HAP-1 (cell line): Measurements from ENCODE around the gene NDUFA13.
A peak's percentile ranks its signal among the peaks of the same experiment; 100 is the strongest.

Source experiments
- DNase-seq, 2 experiments: peaks; one replicate each; pipeline ENCODE4 v3.0.0-alpha.2; 2016 to 2020; ENCODE audit warnings: low spot score in 2 of 2
- H3K27me3 ChIP-seq: fragments of 250-450 bp; sonication (Bioruptor Pico); 2 replicates; pipeline ENCODE4 v1.5.1; 2020; ENCODE audit warnings: low read depth, mild to moderate bottlenecking, moderate library complexity
- H3K36me3 ChIP-seq: fragments of 250-450 bp; sonication (Bioruptor Pico); replicated peaks from 2 replicates; pipeline ENCODE4 v1.5.1; 2020; ENCODE audit warnings: mild to moderate bottlenecking
- H3K4me1 ChIP-seq: fragments of 250-450 bp; sonication (Bioruptor Pico); 2 replicates; pipeline ENCODE4 v1.5.1; 2020; ENCODE audit warnings: mild to moderate bottlenecking
- H3K4me3 ChIP-seq: fragments of 250-450 bp; sonication (Bioruptor Pico); 2 replicates; pipeline ENCODE4 v1.5.1; 2020; ENCODE audit warnings: mild to moderate bottlenecking, moderate library complexity
- H3K9me3 ChIP-seq: fragments of 250-450 bp; sonication (Bioruptor Pico); 2 replicates; pipeline ENCODE4 v1.5.1; 2020; ENCODE audit warnings: mild to moderate bottlenecking, moderate library complexity
- in situ Hi-C: fragments of 300-500 bp; cut with MboI; formaldehyde crosslinking; loops from 3 replicates; pipeline ENCODE4 v1.14.3; 2020; ENCODE audit warnings: low sequenced_read_pairs, inconsistent platforms, mixed read lengths

NDUFA13 gene

DNA sequence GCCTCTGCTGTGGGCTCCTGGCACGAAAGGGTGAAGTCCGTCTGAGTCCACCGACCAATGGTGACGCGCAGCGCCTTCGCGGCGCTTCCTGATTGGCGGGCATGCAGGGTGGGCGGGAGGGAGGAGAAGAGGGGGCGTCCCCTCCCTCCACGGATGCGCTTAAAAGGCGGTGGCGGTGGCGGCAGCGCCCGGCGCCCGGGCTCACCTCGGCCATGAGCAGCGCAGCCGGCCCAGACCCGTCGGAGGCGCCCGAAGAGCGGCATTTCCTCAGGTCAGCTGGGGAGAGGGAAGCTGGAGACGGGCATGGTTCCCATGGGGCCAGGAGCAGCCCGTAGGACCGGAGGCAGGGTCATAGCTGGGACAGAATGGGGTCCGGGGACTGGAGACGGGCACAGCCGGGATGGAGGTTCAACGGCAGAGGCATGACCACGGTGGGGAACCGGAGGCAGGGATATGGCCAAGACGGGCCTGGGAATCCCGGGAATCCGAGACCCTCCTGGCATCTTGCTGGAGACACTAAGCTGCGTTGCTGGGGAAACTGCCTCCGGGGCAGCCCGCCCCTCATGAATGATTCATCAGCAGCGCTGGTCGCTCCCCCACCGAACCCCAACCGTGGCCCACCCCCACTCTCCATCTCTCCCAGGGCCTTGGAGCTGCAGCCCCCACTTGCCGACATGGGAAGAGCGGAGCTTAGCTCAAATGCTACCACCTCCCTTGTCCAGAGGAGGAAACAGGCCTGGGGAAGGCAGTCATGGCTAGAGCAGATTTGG, 12.9 kb downstream of the NDUFA13 start, which contains the start of gene YJEFN3:
Gene YJEFN3, plus strand, starts transcription at position 191 of the 770 bp plus-strand sequence. Its CDS starts 22 bp downstream, at position 213.
- DNase-seq, result no peak
- H3K9me3 ChIP-seq, result no peaks in the 10 kb centered on the region
- no peaks in the 10 kb centered on the region for H3K27me3 ChIP-seq
- H3K4me3 ChIP-seq, result no peak within 1 kb of the TSS
- H3K36me3 ChIP-seq, result peaks cover 21% of the 10 kb centered on the region
- H3K4me1 ChIP-seq, result no peaks in the 10 kb centered on the region
- in situ Hi-C loops, result loop anchor here (25.0 kb wide), 1 partner anchor 433 kb away; no protein-coding TSS in a partner anchor

GRCh38 chr19:19529783-19530422, 13.9 kb downstream of the NDUFA13 start:
- H3K4me3 ChIP-seq, result no peak overlapping the region
- in situ Hi-C loops, result loop anchor here (25.0 kb wide), 1 partner anchor 432 kb away; no protein-coding TSS in a partner anchor
- H3K27me3 ChIP-seq, result no peaks in the 10 kb centered on the region
- H3K36me3 ChIP-seq, result peaks cover 17% of the 10 kb centered on the region
- no peak for DNase-seq
- H3K4me1 ChIP-seq, result no peaks in the 10 kb centered on the region
- no peaks in the 10 kb centered on the region for H3K9me3 ChIP-seq

DNA sequence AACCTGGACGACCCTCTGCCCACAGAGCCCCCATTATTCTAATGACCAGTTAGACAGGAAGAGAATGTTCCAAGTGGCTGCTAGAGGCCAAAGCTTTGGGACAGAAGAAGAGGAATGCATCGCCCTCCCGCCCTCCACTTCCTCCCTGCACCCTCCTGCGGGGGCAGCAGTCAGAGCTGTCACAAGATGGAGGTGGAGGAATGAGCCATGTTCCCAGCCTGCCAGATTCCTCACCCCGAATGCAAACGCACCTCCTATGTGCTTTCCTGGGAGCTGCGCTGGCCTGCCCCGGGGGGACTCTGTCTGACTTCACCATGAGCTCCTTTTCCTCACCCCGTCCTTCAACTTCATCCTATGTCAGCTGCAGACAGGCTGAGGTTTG, 14.4 kb downstream of the NDUFA13 start:
- DNase-seq, result no peak
- H3K36me3 ChIP-seq, result peaks cover 14% of the 10 kb centered on the region
- in situ Hi-C loops, result loop anchor here (25.0 kb wide), 1 partner anchor 432 kb away; no protein-coding TSS in a partner anchor
- H3K4me1 ChIP-seq, result no peaks in the 10 kb centered on the region
- no peak overlapping the region for H3K4me3 ChIP-seq
- H3K27me3 ChIP-seq, result no peaks in the 10 kb centered on the region
- H3K9me3 ChIP-seq, result no peaks in the 10 kb centered on the region

DNA sequence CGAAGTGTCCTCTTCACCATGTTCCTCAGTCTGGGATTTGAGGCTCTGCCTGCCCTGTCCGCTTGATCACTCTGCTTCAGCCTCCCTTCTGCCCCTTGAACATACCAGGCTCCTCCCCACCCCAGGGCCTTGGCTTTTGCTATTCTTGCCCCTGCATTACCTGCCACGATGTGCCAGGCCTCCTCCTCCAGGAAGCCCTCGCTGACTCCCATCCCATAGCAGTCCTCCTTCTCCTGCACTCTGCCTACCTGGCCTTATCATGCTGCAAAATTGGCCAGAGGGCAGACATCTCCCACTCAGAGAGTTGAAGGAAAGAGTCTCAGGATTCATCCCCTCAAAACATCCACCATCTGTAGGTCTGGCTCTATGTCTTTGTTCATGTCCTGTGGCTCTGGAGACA, 14.9 kb downstream of the NDUFA13 start:
- no peak overlapping the region for H3K4me3 ChIP-seq
- DNase-seq, result no peak
- H3K9me3 ChIP-seq, result no peaks in the 10 kb centered on the region
- H3K36me3 ChIP-seq, result peaks cover 13% of the 10 kb centered on the region
- no peaks in the 10 kb centered on the region for H3K4me1 ChIP-seq
- H3K27me3 ChIP-seq, result no peaks in the 10 kb centered on the region
- in situ Hi-C loops, result loop anchor here (25.0 kb wide), 1 partner anchor 431 kb away; no protein-coding TSS in a partner anchor

DNA sequence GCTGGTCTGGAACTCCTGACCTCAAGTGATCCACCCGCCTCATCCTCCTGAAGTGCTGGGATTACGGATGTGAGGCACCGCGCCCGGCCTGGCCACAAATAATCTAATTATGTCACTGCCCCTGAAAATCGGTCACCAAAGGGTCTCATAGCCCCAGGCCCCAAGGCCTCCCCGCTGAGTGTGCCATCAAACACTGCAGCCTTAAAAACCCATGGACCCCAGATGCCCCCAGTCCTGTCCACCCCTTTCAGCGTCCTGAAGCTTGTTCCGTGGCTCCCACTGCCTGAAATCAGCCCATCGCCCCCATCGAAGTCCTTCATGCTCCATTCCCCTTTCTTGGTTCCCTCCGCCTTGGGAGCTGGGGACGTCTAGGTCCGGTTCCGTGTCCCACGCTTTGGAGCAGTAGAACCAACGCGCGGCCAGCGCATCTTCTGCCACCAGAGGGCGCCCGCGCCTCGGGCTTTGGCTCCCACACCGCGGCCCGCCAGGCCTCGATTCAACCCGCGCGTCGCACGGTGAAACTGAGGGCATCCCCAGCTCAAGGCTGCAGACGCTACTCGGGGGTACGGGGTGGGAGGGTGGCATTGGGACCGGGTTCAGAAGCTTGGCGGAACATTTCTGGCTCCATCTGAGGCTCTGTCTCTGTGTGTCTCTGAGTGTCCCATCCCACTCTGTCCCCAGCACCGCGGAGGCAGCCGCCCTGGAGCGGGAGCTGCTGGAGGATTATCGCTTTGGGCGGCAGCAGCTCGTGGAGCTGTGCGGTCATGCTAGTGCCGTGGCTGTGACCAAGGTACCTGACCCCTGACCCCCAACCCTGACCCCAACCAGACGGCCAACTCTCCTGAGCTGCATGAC, 16.2 kb downstream of the NDUFA13 start:
- in situ Hi-C loops, result loop anchor here (25.0 kb wide), 1 partner anchor 430 kb away; no protein-coding TSS in a partner anchor
- peak; percentile 44 to 89 for DNase-seq

GRCh38 chr19:19532806-19533701, 17.0 kb downstream of the NDUFA13 start:
- Histone ChIP-seq H3K27me3 (no peaks in the 10 kb centered on the region), H3K4me3 (no peak overlapping the region), H3K36me3 (peaks cover 4% of the 10 kb centered on the region), H3K4me1 (no peaks in the 10 kb centered on the region), H3K9me3 (no peaks in the 10 kb centered on the region)
- no peak for DNase-seq
- in situ Hi-C loops, result loop anchor here (25.0 kb wide), 1 partner anchor 429 kb away; no protein-coding TSS in a partner anchor

More for the DNA sequence above, 16.2 kb downstream of the NDUFA13 start:
- Histone ChIP-seq H3K9me3 (no peaks in the 10 kb centered on the region), H3K36me3 (peaks cover 13% of the 10 kb centered on the region), H3K4me3 (no peak overlapping the region), H3K4me1 (no peaks in the 10 kb centered on the region), H3K27me3 (no peaks in the 10 kb centered on the region)

DNA sequence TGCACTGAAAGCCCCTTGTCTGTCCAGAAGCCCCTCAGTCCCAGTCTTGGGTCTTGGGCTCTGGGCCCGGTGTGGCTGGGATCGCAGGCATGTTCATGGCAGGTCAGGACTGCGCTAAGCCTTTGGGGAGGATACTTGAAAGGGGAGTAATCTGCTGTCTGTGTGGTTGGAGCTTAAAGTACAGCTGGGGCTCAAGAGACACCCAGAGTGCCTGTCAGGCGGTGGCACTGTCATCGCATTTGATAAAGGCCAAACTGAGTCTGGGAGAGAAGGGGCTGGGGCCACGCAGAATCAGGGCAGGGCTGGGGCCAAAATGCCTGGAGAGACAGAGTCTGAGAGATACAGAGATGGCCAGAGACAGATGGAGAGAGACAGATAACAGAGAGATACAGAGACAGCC, 17.8 kb downstream of the NDUFA13 start:
- H3K4me1 ChIP-seq, result no peaks in the 10 kb centered on the region
- H3K4me3 ChIP-seq, result no peak overlapping the region
- H3K27me3 ChIP-seq, result no peaks in the 10 kb centered on the region
- in situ Hi-C loops, result loop anchor here (25.0 kb wide), 1 partner anchor 428 kb away; no protein-coding TSS in a partner anchor
- no peaks in the 10 kb centered on the region for H3K9me3 ChIP-seq
- H3K36me3 ChIP-seq, result no peaks in the 10 kb centered on the region
- DNase-seq, result no peak

DNA sequence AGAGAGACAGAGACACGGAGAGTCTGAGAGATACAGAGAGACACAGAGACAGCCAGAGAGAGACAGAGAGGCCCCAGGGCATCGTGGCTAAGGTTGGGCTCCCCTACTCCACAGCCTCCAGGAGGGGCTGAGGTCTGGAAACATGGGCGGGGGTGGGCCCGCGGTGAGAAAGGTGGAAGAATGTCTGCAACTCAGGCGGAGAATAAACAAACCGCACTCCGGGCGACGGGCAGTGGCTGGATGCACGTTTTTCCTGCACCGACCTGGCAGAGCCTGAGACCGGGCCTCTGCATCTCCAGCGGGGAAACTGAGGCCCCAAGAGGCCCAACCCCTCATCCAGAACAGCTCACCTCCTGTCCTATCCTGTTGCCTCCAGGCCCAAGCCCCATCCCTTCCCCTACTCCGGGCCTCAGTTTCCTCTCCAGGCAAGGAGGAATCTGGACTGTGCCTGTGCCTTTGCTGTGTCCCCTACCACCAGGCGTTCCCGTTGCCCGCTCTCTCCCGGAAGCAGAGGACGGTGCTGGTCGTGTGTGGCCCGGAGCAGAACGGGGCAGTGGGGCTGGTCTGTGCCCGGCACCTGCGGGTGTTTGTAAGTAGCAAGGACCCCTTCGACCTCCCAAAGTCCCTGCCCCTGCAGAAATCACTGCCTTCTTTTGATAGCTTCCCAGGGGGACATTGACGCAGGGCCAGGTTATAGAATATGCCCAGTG, 18.7 kb downstream of the NDUFA13 start:
- no peaks in the 10 kb centered on the region for H3K27me3 ChIP-seq
- no peaks in the 10 kb centered on the region for H3K9me3 ChIP-seq
- DNase-seq, result no peak
- H3K36me3 ChIP-seq, result no peaks in the 10 kb centered on the region
- H3K4me1 ChIP-seq, result no peaks in the 10 kb centered on the region
- H3K4me3 ChIP-seq, result no peak overlapping the region
- in situ Hi-C loops, result loop anchor here (5.0 to 25.0 kb wide), 2 partner anchors 108 to 428 kb away; partner anchors contain the start of gene GMIP

GRCh38 chr19:19535311-19536191, 19.5 kb downstream of the NDUFA13 start:
- Histone ChIP-seq H3K27me3 (no peaks in the 10 kb centered on the region), H3K36me3 (no peaks in the 10 kb centered on the region), H3K4me1 (no peaks in the 10 kb centered on the region), H3K9me3 (no peaks in the 10 kb centered on the region), H3K4me3 (no peak overlapping the region)
- DNase-seq, result no peak
- in situ Hi-C loops, result loop anchor here (5.0 to 25.0 kb wide), 2 partner anchors 107 to 427 kb away; partner anchors contain the start of gene GMIP

DNA sequence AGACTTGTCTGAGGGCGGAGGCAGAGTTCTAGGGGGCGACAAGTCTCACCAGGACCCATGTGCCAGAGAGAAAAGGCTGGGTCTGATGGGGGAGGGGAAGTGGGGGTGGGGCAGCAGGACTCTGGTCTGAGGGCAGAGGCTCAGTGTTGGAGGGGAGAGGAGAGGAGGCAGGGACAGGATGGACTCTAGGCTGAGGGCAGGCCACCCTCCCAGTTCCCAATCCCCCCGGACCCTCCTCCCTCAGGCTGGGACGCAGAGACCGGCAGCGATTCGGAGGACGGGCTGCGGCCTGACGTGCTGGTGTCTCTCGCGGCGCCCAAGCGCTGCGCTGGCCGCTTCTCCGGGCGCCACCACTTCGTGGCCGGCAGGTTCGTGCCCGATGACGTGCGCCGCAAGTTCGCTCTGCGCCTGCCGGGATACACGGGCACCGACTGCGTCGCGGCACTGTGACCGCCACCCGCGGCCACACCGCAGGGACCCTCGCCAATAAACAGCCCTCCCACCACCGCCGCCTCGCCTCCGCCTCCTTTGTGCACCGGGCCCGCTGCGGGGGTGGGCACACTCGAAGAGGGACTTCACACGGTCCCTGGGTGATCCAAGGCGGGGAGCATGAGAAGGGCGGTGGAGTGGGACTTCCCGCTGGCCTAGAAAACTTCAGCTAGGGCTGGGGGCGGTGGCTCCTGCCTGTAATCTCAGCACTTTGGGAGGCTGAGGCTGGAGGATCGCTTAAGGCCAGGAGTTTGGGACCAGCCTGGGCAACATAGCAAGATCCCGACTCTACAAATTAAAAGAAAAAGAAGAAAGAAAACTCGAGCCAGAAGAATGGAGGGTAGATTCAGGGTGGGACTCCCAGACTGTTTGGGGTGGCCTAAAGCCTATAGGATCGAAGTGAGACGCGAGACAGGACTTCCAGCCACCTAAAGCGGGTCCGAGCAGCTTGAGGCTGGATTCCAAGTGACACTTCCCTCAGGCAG, 21.3 kb downstream of the NDUFA13 start:
- in situ Hi-C loops, result loop anchor here (5.0 to 25.0 kb wide), 2 partner anchors 105 to 425 kb away; partner anchors contain the start of gene GMIP
- Histone ChIP-seq H3K36me3 (no peaks in the 10 kb centered on the region), H3K4me3 (no peak overlapping the region), H3K9me3 (no peaks in the 10 kb centered on the region), H3K4me1 (no peaks in the 10 kb centered on the region), H3K27me3 (no peaks in the 10 kb centered on the region)
- no peak for DNase-seq
